HEK293T (cell line): ENCODE measurements around the gene CYGB.

Source experiments
- ARNT ChIP-seq: fragments of 450-650 bp; IDR thresholded peaks from 2 replicates; pipeline ENCODE4 v1.6.1; 2017; ENCODE audit warnings: mild to moderate bottlenecking
- BHLHE40 ChIP-seq: fragments of 450-650 bp; IDR thresholded peaks from 2 replicates; pipeline ENCODE4 v1.6.1; 2016; ENCODE audit warnings: mild to moderate bottlenecking, moderate library complexity, borderline replicate concordance
- ELF4 ChIP-seq: fragments of 450-650 bp; IDR thresholded peaks from 2 replicates; pipeline ENCODE4 v1.6.1; 2017; ENCODE audit warnings: antibody characterized with exemption
- FOXA1 ChIP-seq: fragments of 450-650 bp; IDR thresholded peaks from 2 replicates; pipeline ENCODE4 v1.6.1; 2016; ENCODE audit warnings: mild to moderate bottlenecking
- HDGF ChIP-seq: fragments of 450-650 bp; IDR thresholded peaks from 2 replicates; pipeline ENCODE4 v1.6.1; 2017; ENCODE audit warnings: antibody characterized with exemption, borderline replicate concordance
- LEF1 ChIP-seq: fragments of 450-650 bp; IDR thresholded peaks from 2 replicates; pipeline ENCODE4 v1.6.1; 2017; ENCODE audit warnings: mild to moderate bottlenecking, borderline replicate concordance
- SUZ12 ChIP-seq: fragments of 450-650 bp; IDR thresholded peaks from 2 replicates; pipeline ENCODE4 v1.6.1; 2016; ENCODE audit warnings: mild to moderate bottlenecking
- TARDBP ChIP-seq: fragments of 450-650 bp; IDR thresholded peaks from 2 replicates; pipeline ENCODE4 v1.6.1; 2016
- TF ChIP-seq, protein P1 (sequence below): fragments of 450-650 bp; IDR thresholded peaks from 2 replicates; pipeline ENCODE4 v1.6.1; 2016

DNA sequence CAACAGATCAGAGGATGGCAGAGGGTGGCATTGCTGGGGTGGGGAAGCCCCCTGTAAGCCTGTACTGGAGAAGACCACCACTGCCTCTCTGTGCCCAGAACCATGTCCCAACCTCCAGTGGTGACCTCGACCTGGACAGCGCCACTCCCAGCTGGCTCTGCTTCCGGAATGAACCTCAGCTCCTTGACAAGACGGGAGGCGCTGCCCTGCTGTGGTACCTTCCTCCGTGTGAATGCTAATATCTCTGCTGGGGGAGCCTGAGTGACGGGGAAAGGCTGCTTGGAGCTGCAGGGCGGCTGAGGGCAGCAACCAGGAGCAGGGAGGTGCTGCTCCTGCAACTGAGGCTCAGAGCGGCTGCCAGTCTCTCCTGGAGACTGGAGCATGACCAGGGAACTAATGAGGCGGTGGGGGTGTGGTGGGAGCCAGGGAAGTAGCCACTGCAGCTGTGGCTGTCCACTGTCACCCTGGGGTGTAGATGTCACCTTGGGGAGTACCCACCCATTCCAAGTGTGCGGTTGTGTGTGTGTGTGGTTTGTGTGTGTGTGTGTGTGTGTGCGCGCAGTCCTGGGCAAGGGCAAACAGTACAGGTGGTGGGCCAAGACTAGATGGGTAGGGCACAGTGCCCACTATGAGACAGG is 8.5 kb upstream of the CYGB start:
- TF ChIP-seq SUZ12 (no peak), TARDBP (no peak), BHLHE40 (no peak), ARNT (no peak), ELF4 (no peak), LEF1 (no peak), HDGF (no peak), FOXA1 (no peak)
- TF ChIP-seq, protein P1, sequence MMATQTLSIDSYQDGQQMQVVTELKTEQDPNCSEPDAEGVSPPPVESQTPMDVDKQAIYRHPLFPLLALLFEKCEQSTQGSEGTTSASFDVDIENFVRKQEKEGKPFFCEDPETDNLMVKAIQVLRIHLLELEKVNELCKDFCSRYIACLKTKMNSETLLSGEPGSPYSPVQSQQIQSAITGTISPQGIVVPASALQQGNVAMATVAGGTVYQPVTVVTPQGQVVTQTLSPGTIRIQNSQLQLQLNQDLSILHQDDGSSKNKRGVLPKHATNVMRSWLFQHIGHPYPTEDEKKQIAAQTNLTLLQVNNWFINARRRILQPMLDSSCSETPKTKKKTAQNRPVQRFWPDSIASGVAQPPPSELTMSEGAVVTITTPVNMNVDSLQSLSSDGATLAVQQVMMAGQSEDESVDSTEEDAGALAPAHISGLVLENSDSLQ: no peak
